H1 (cell line): ENCODE measurements around the gene SH3RF2. TPM values are rescaled to one million over a fixed set of nuclear protein-coding genes. Genes with fewer than 3 reads are reported as not detected.

ENCODE experiments used
- BACH1 ChIP-seq: IDR thresholded peaks from 2 replicates; pipeline ENCODE4 v1.6.1; 2012; ENCODE audit warnings: low read length, improper control_type of control experiment
- CHD2 ChIP-seq: IDR thresholded peaks from 2 replicates; pipeline ENCODE4 v1.6.1; 2012; ENCODE audit warnings: low read length, improper control_type of control experiment
- CTCF ChIP-seq, 3 experiments: IDR thresholded peaks; 1 replicate in 2 of 3; 2 replicates in 1 of 3; pipeline versions ENCODE4 v1.5.1 to v1.6.1; 2011; ENCODE audit warnings: low read length in 3 of 3, mild to moderate bottlenecking in 3 of 3, inconsistent platforms in 2 of 3, low read depth in 1 of 3, moderate library complexity in 1 of 3; ENCODE audit not compliant: insufficient read depth in 1 of 3; ENCODE audit errors: control extremely low read depth in 1 of 3
- POLR2A ChIP-seq, 2 experiments: IDR thresholded peaks; 1 replicate in 1 of 2; 2 replicates in 1 of 2; pipeline ENCODE4 v1.6.1; 2011; ENCODE audit warnings: low read depth in 2 of 2, low read length in 2 of 2, mild to moderate bottlenecking in 2 of 2; ENCODE audit errors: control extremely low read depth in 1 of 2
- RBBP5 ChIP-seq: IDR thresholded peaks from 2 replicates; pipeline ENCODE4 v1.7.1; 2012; ENCODE audit warnings: low read depth, mild to moderate bottlenecking, inconsistent platforms, low read length, moderate library complexity, borderline replicate concordance
- RXRA ChIP-seq: IDR thresholded peaks from 2 replicates; pipeline ENCODE4 v1.6.1; 2011; ENCODE audit warnings: low read depth, mild to moderate bottlenecking, low read length, moderate library complexity; ENCODE audit not compliant: insufficient read depth
- polyA plus RNA-seq, 7 experiments: library from polyadenylated mRNA; depleted of rRNA in 3 of 7; stranded (reverse) in 5 of 7; unstranded in 2 of 7; fragments of >200 nt in 5 of 7; fragments of 200-250 nt in 2 of 7; gene quantifications; 1 replicate in 5 of 7; 2 replicates in 1 of 7; 4 replicates in 1 of 7; pipeline versions ENCODE4 v1.2.1 to v1.2.3, GENCODE V29; 2011 to 2013; ENCODE audit warnings: missing spikeins in 2 of 7, mixed read lengths in 2 of 7
- total RNA-seq: library from RNA; stranded (reverse); fragmentation: NEBNext Ultra II Directional; extraction: Animal tissue kit (Norgen Biotek cat#: 25700); gene quantifications from 2 replicates; pipeline ENCODE4 v1.2.1, GENCODE V29; 2021

SH3RF2 gene
- total and polyA plus RNA-seq, 2 of the 8 experiments (the other 6 are each of a cell fraction or from before 2014, with no cell fraction given): 0.80 to 0.95 TPM

- no peak for TF ChIP-seq RXRA
- TF ChIP-seq BACH1: no peak
- TF ChIP-seq POLR2A (IDR thresholded peaks at IDR 0.05; ENCODE audit: control extremely low read depth in 1 of 2, low read depth in 2 of 2, low read length in 2 of 2): no peak
- no peak for TF ChIP-seq CTCF (IDR thresholded peaks at IDR 0.05; ENCODE audit: control extremely low read depth in 1 of 3, insufficient read depth in 1 of 3, low read depth in 1 of 3, low read length in 3 of 3)
- TF ChIP-seq CHD2: no peak
- TF ChIP-seq RBBP5: no peak
These were observed 43.2 kb downstream of the SH3RF2 start (continued) for GRCh38 chr5:145979270-145980223.
